ENCODE results near the gene LDLRAD1. TPM values are rescaled to one million over a fixed set of nuclear protein-coding genes. Genes with fewer than 3 reads are reported as not detected.

LDLRAD1 gene
- total RNA-seq, 1 experiment from 2014 or later = not detected

DNA sequence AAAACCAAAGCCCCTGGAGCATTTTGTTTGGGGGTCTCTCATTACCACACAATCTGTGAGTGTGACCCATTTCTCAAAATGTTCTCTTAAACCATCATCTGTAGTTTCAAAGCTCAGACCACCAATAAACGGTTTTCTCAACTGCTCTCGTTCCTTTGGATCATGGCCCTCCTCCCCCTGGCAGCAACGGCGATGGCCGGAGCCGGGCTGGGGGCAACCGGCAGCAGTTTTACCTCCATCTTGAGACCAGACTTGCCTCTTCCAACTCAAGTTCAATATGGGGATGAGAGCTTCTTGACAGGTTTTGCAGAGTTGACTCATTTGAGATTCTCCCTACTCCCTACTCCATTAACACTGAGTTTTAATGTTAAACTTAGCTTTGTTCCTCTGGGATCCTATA, 42.1 kb downstream of the LDLRAD1 start:
- H3T11ph ChIP-seq (ENCODE audit: low read length) = no peak overlapping the region
- no peak overlapping the region for H2BK120ac ChIP-seq (ENCODE audit: low read depth, low read length, poor library complexity, severe bottlenecking)
- no peaks in the 10 kb centered on the region for H4K20me1 ChIP-seq (ENCODE audit: control insufficient read depth, insufficient read depth, insufficient read length)
- Mint-ChIP-seq H3K36me3 (ENCODE audit: insufficient read depth in 1 of 3, low read depth in 3 of 3) (peaks cover 0 to 9% (median 2%) of the 10 kb centered on the region in 3 experiments; a peak in 5 of 7 replicates), H3K27me3 (ENCODE audit: low read depth) (peaks cover 5% of the 10 kb centered on the region), H3K27ac (no peak overlapping the region), H3K9me3 (no peaks in the 10 kb centered on the region), H3K4me3 (no peak overlapping the region), H3K4me1 (peaks cover 6 to 8% of the 10 kb centered on the region in 2 experiments; a peak in 3 of 4 replicates)
- H2BK5ac ChIP-seq (ENCODE audit: insufficient read length, low read length) = no peak overlapping the region
- no peak overlapping the region for H3K56ac ChIP-seq (ENCODE audit: insufficient read length, low read depth, low read length)
- no peaks in the 10 kb centered on the region for H3K79me2 ChIP-seq (ENCODE audit: insufficient read depth, low read length)
- no peak overlapping the region for H2BK15ac ChIP-seq (ENCODE audit: low read depth, low read length)
- no peaks in the 10 kb centered on the region for H3K9me3 ChIP-seq (ENCODE audit: control insufficient read depth, low read depth, low read length)
- no CpG with 5 or more reads among the region's 7 CpGs for WGBS (ENCODE audit: extremely low coverage, insufficient read length, low lambda C conversion rate)
- no peak overlapping the region for H3K14ac ChIP-seq (ENCODE audit: insufficient read depth, low read length)
- no peak overlapping the region for H4K5ac ChIP-seq (ENCODE audit: insufficient read length, low read depth, low read length)
- H3K79me1 ChIP-seq (ENCODE audit: insufficient read depth, low read depth, low read length, poor library complexity, severe bottlenecking) = no peaks in the 10 kb centered on the region
- no peaks in the 10 kb centered on the region for H3K23me2 ChIP-seq (ENCODE audit: insufficient read length, low read depth, low read length, poor library complexity, severe bottlenecking)
- H3K9ac ChIP-seq (ENCODE audit: extremely low read depth, insufficient read length, low read length) = no peak overlapping the region
- H2AK5ac ChIP-seq (ENCODE audit: insufficient read length, low read length) = no peak overlapping the region
- H4K8ac ChIP-seq (replicated peaks; ENCODE audit: insufficient read length, low read depth, low read length) = no peak overlapping the region
- TF ChIP-seq, protein P1, sequence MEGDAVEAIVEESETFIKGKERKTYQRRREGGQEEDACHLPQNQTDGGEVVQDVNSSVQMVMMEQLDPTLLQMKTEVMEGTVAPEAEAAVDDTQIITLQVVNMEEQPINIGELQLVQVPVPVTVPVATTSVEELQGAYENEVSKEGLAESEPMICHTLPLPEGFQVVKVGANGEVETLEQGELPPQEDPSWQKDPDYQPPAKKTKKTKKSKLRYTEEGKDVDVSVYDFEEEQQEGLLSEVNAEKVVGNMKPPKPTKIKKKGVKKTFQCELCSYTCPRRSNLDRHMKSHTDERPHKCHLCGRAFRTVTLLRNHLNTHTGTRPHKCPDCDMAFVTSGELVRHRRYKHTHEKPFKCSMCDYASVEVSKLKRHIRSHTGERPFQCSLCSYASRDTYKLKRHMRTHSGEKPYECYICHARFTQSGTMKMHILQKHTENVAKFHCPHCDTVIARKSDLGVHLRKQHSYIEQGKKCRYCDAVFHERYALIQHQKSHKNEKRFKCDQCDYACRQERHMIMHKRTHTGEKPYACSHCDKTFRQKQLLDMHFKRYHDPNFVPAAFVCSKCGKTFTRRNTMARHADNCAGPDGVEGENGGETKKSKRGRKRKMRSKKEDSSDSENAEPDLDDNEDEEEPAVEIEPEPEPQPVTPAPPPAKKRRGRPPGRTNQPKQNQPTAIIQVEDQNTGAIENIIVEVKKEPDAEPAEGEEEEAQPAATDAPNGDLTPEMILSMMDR (conservative IDR thresholded peaks at IDR 0.05) = no peak
- H2AFZ ChIP-seq (ENCODE audit: low read length) = no peak overlapping the region
- no peak for DNase-seq
- no peak overlapping the region for H4K91ac ChIP-seq (ENCODE audit: insufficient read length, low read depth, low read length)
- no peak overlapping the region for H3K18ac ChIP-seq (ENCODE audit: insufficient read length, low read depth, low read length)
- no peaks in the 10 kb centered on the region for H3K4me1 ChIP-seq (ENCODE audit: insufficient read depth, low read length)
- H3K23ac ChIP-seq (ENCODE audit: insufficient read length, low read depth, low read length) = no peak overlapping the region
- H3K27me3 ChIP-seq (ENCODE audit: insufficient read depth, low read length) = no peaks in the 10 kb centered on the region
- H3K4me2 ChIP-seq (ENCODE audit: insufficient read depth, insufficient read length, low read length) = no peak overlapping the region
- no peak overlapping the region for H3K27ac ChIP-seq (ENCODE audit: insufficient read length, low read depth, low read length)
- no peak overlapping the region for H3K4ac ChIP-seq (ENCODE audit: low read depth, low read length)
- no peak overlapping the region for H2BK20ac ChIP-seq (ENCODE audit: low read depth, low read length, poor library complexity, severe bottlenecking)
- no peak overlapping the region for H2BK12ac ChIP-seq (ENCODE audit: insufficient read length, low read depth, low read length)

Measured in H9 (cell line).